Body of pancreas (tissue), 4 donors: ENCODE results near the gene C8B. TPM values are rescaled to one million over a fixed set of nuclear protein-coding genes. Genes with fewer than 3 reads are reported as not detected.

ENCODE experiments used
- ATAC-seq: fragments of 150-250 bp; one replicate; pipeline ENCODE4 v1.9.1; 2016
- DNase-seq, 4 donors: peaks; one replicate each; pipeline ENCODE4 v3.0.0-alpha.2; 2019
- H3K27ac ChIP-seq, 4 donors: fragments of 200-600 bp; sonication (generic); 1 replicate in 3 of 4; 2 replicates in 1 of 4; pipeline versions ENCODE4 v1.5.1 to v1.6.1; 2016 to 2019; ENCODE audit warnings: mild to moderate bottlenecking in 1 of 4, mixed read lengths in 1 of 4, moderate library complexity in 1 of 4
- H3K27me3 ChIP-seq, 2 donors: fragments of 200-600 bp; sonication (generic); one replicate each; pipeline ENCODE4 v1.6.0; 2016; ENCODE audit warnings: mild to moderate bottlenecking in 1 of 2
- H3K36me3 ChIP-seq, 2 donors: fragments of 200-600 bp; sonication (generic); replicated peaks in 1 of 2; 2 replicates each; pipeline ENCODE4 v1.5.1; 2016; ENCODE audit warnings: low read depth in 2 of 2; ENCODE audit not compliant: insufficient read depth in 1 of 2
- H3K4me1 ChIP-seq: fragments of 200-600 bp; sonication (generic); one replicate; pipeline ENCODE4 v1.6.0; 2016
- H3K4me3 ChIP-seq, 2 donors: fragments of 200-600 bp; sonication (generic); 1 replicate in 1 of 2; 2 replicates in 1 of 2; pipeline ENCODE4 v1.5.1; 2016 to 2019
- H3K9me3 ChIP-seq, 3 donors: fragments of 200-600 bp; sonication (generic); 1 replicate in 2 of 3; 2 replicates in 1 of 3; pipeline ENCODE4 v1.5.1; 2016
- POLR2A ChIP-seq, 3 donors: fragments of 450-650 bp; IDR thresholded peaks; one replicate each; pipeline ENCODE4 v1.6.1; 2016; ENCODE audit warnings: antibody characterized with exemption in 3 of 3, mild to moderate bottlenecking in 2 of 3
- WGBS, 2 donors: methylation state at CpG; one replicate each; pipeline ENCODE4 v1.1.5; 2017; 5-methylcytosine and 5-hydroxymethylcytosine counted together
- intact Hi-C: fragments of 100-400 bp; cut with DNase I; formaldehyde crosslinking; loops from one replicate; pipeline ENCODE4 v1.15.1; 2023
- total RNA-seq, 2 donors: library from RNA; depleted of rRNA; stranded (reverse); fragments of >200 nt; gene quantifications; one replicate each; pipeline ENCODE4 v1.1.0, GENCODE V29; 2016
- TF ChIP-seq, protein P1 (sequence below), 7 experiments: fragments of 450-650 bp in 4 of 7; fragments of 200-600 bp in 3 of 7; sonication (generic) in 3 of 7; IDR thresholded peaks; one replicate each; pipeline ENCODE4 v1.5.1; 2016 to 2019; ENCODE audit warnings: antibody characterized with exemption in 7 of 7

C8B gene
- total RNA-seq, 2 donors from 2014 or later = not detected

DNA sequence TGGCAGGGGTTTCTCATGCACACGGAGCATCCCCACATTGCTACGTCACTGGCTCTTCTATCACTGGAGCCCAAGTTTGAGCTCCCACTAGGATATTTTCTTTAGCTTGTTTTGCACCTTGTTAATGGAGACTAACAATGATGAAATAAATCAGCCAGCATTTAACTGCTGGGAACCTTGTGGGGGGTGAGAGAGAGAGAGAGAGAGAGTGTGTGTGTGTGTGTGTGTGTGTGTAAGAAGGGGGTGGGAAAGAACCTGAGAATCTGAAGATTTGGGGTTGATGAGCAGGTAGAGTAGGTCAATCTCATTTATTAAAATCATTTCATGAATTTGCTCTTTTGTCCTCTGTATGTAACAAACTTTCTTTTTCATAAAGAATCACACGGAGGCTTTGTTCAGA is 624 bp downstream of the C8B start:
- Histone ChIP-seq H3K27ac (no peak overlapping the region), H3K4me3 (no peak overlapping the region), H3K36me3 (no peaks in the 10 kb centered on the region), H3K27me3 (no peaks in the 10 kb centered on the region), H3K4me1 (peaks cover 13% of the 10 kb centered on the region), H3K9me3 (no peaks in the 10 kb centered on the region)
- TF ChIP-seq POLR2A (IDR thresholded peaks at IDR 0.05) = no peak
- DNase-seq (no peak), ATAC-seq (no peak)
- intact Hi-C loops = no loop called here
- WGBS, 2 donors = 87 to 89% methylated on average over 3 of the region's 3 CpGs

DNA sequence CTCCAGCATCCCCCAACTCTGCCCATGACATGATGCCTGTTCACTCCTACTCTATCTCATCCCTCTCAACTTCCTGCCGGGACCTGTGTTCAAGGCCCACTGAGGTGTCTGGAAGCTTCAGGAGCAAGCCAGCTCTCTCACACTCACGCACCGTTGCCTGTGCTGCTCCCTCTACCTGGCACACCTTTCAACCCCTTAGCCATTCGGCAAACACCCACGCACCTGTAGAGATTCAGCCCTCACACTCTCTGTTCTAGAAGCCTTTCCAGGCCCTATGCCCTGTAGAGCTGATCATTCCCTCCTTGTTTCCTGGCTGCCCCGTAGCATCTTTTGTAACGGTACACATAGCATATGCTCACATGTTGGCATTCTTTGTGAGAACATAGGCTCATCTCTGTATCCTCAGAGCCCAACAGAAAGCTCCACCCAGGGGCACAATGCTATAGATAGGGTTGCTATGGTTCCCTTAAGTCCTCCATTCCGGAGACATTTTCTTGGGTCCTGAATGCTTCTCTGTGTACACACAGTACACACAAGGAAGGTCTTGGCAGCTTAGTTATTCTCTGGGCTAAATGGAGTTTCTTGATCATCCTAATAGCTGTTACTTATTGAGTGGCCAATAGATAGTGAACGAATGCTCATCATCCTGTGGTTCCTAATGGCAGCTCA is 1.3 kb downstream of the C8B start:
- intact Hi-C loops = loop anchor here (5.0 kb wide), 1 partner anchor 132 kb away; no protein-coding TSS in a partner anchor
- Histone ChIP-seq H3K9me3 (no peaks in the 10 kb centered on the region), H3K36me3 (no peaks in the 10 kb centered on the region), H3K27ac (no peak overlapping the region), H3K4me1 (peaks cover 13% of the 10 kb centered on the region), H3K27me3 (no peaks in the 10 kb centered on the region), H3K4me3 (no peak overlapping the region)
- TF ChIP-seq, protein P1, sequence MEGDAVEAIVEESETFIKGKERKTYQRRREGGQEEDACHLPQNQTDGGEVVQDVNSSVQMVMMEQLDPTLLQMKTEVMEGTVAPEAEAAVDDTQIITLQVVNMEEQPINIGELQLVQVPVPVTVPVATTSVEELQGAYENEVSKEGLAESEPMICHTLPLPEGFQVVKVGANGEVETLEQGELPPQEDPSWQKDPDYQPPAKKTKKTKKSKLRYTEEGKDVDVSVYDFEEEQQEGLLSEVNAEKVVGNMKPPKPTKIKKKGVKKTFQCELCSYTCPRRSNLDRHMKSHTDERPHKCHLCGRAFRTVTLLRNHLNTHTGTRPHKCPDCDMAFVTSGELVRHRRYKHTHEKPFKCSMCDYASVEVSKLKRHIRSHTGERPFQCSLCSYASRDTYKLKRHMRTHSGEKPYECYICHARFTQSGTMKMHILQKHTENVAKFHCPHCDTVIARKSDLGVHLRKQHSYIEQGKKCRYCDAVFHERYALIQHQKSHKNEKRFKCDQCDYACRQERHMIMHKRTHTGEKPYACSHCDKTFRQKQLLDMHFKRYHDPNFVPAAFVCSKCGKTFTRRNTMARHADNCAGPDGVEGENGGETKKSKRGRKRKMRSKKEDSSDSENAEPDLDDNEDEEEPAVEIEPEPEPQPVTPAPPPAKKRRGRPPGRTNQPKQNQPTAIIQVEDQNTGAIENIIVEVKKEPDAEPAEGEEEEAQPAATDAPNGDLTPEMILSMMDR (IDR thresholded peaks at IDR 0.05) = no peak
- TF ChIP-seq POLR2A (IDR thresholded peaks at IDR 0.05) = no peak
- no peak for ATAC-seq
- DNase-seq = no peak
- WGBS, 2 donors = 86 to 94% methylated on average over 9 of the region's 9 CpGs

DNA sequence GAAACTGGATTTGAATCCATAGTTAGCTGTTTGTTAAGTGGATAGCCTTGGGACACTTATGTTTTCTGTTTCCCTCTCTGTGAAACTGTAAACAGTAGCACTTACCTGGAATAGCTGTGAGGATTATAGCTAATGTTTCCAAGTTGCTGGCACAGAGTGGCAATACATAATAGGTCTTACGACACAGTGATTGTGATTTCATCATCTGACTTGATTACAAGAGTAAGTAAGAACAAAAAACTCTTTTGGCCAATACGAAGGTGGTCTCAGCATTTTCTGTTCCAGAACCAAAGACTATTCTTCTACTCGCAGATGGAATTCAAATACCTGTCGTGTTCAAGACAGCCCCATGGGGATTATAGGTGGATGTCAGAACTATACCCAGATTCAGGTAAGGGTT is 2.1 kb downstream of the C8B start:
- Histone ChIP-seq H3K4me3 (no peak overlapping the region), H3K27me3 (no peaks in the 10 kb centered on the region), H3K4me1 (peaks cover 13% of the 10 kb centered on the region), H3K36me3 (no peaks in the 10 kb centered on the region), H3K9me3 (no peaks in the 10 kb centered on the region), H3K27ac (no peak overlapping the region)
- intact Hi-C loops = loop anchor here (5.0 kb wide), 1 partner anchor 131 kb away; no protein-coding TSS in a partner anchor
- TF ChIP-seq, protein P1 (IDR thresholded peaks at IDR 0.05) = no peak
- no peak for TF ChIP-seq POLR2A (IDR thresholded peaks at IDR 0.05)
- 65 to 74% methylated on average over 4 of the region's 4 CpGs for WGBS, 2 donors
- DNase-seq (no peak), ATAC-seq (no peak)

DNA sequence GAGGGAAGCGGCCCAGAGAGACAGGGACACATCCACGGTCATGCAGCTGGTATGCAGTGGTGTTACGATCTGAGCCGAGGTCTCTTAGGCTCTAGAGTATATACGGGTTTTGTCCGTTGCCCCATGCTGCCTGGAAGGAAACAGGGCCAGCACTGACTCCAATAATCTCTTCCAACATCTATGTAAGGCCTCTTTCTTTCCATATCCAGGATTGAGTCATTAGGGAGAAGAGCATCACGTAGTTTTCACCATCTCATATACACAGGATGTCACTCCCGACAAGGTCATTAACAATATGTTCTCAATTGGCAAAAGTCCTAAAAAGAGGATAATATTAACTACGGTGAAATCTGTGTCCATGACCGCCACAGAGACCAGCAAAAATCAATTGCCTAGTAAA is 4.4 kb downstream of the C8B start:
- ATAC-seq (no peak), DNase-seq (no peak)
- no peak overlapping the region for H3K27ac ChIP-seq
- no peak overlapping the region for H3K4me3 ChIP-seq
- no peaks in the 10 kb centered on the region for H3K9me3 ChIP-seq
- intact Hi-C loops = loop anchor here (5.0 kb wide), 1 partner anchor 129 kb away; no protein-coding TSS in a partner anchor
- WGBS, 2 donors = 76 to 84% methylated on average over 10 of the region's 10 CpGs
- TF ChIP-seq POLR2A (IDR thresholded peaks at IDR 0.05) = no peak
- TF ChIP-seq, protein P1 (IDR thresholded peaks at IDR 0.05) = no peak
- H3K27me3 ChIP-seq = no peaks in the 10 kb centered on the region
- H3K36me3 ChIP-seq = no peaks in the 10 kb centered on the region
- H3K4me1 ChIP-seq = peaks cover 5% of the 10 kb centered on the region

DNA sequence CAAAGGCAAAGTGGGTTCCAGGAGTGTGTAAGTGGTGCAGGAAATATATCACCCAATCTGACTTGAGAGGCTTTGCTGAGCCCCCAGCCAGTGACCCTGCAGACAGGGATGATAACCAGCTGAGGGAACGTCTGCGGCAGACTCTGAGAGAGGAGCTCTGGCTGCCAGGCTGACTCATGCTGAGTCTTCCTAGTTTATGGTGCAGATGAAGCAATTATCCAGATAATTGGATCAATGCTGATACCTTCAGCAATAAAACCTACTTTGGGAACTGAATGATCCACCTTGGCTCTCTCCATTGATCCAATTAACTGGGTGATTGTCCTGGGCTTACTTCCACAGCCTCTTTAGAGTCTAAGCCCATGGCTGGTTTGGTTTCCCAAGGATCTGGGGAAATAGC is 7.3 kb downstream of the C8B start:
- H3K9me3 ChIP-seq = no peaks in the 10 kb centered on the region
- no peaks in the 10 kb centered on the region for H3K27me3 ChIP-seq
- DNase-seq (no peak), ATAC-seq (no peak)
- TF ChIP-seq POLR2A (IDR thresholded peaks at IDR 0.05) = no peak
- TF ChIP-seq, protein P1 (IDR thresholded peaks at IDR 0.05) = no peak
- intact Hi-C loops = no loop called here
- H3K4me1 ChIP-seq = no peaks in the 10 kb centered on the region
- 63 to 74% methylated on average over 2 of the region's 2 CpGs for WGBS, 2 donors
- no peak overlapping the region for H3K27ac ChIP-seq
- H3K36me3 ChIP-seq = no peaks in the 10 kb centered on the region
- H3K4me3 ChIP-seq = no peak overlapping the region
